K562 (cell line): ENCODE measurements around the gene ARMC6. TPM values are rescaled to one million over a fixed set of nuclear protein-coding genes. Genes with fewer than 3 reads are reported as not detected.
A peak's percentile ranks its signal among the peaks of the same experiment; 100 is the strongest.

Experiments
- CBX5 ChIP-seq: IDR thresholded peaks from 2 replicates; pipeline ENCODE4 v1.6.1; 2014; ENCODE audit warnings: low read depth, borderline replicate concordance
- FOXO4 ChIP-seq: fragments of 450-650 bp; formaldehyde crosslinking; IDR thresholded peaks from 2 replicates; pipeline ENCODE4 v1.4.0; 2020; ENCODE audit warnings: mild to moderate bottlenecking, moderate library complexity
- HMG20A ChIP-seq: fragments of 450-650 bp; formaldehyde crosslinking; conservative IDR thresholded peaks from 2 replicates; pipeline ENCODE4 v1.4.0; 2020; ENCODE audit warnings: mild to moderate bottlenecking, mixed read lengths
- MAFG ChIP-seq: fragments of 450-650 bp; conservative IDR thresholded peaks from 2 replicates; pipeline ENCODE4 v1.6.1; 2016; ENCODE audit warnings: missing genetic modification characterization, missing compliant biosample characterization
- MAZ ChIP-seq, 2 experiments: fragments of 450-650 bp in 1 of 2; sonication (generic) in 1 of 2; formaldehyde crosslinking; IDR thresholded peaks in 1 of 2; conservative IDR thresholded peaks in 1 of 2; 2 replicates each; pipeline versions ENCODE4 v1.4.0 to v1.5.0; 2020; ENCODE audit warnings: mild to moderate bottlenecking in 1 of 2, missing genetic modification reagents in 1 of 2
- NFRKB ChIP-seq: fragments of 450-650 bp; IDR thresholded peaks from 2 replicates; pipeline ENCODE4 v1.6.1; 2016; ENCODE audit warnings: low read depth
- NFYB ChIP-seq: IDR thresholded peaks from 2 replicates; pipeline ENCODE4 v1.6.1; 2011; ENCODE audit warnings: mild to moderate bottlenecking, moderate library complexity; ENCODE audit not compliant: insufficient read length; ENCODE audit errors: extremely low read depth
- NKRF ChIP-seq: fragments of 450-650 bp; IDR thresholded peaks from 2 replicates; pipeline ENCODE4 v1.6.1; 2016; ENCODE audit warnings: borderline replicate concordance
- RREB1 ChIP-seq: fragments of 250-450 bp; sonication (Bioruptor Pico); IDR thresholded peaks from 2 replicates; pipeline ENCODE4 v1.4.0; 2020
- ZBTB43 ChIP-seq: sonication (generic); formaldehyde crosslinking; IDR thresholded peaks from 2 replicates; pipeline ENCODE4 v1.8.0; 2023; ENCODE audit warnings: mild to moderate bottlenecking, missing genetic modification reagents
- ZBTB8A ChIP-seq: fragments of 450-650 bp; IDR thresholded peaks from 2 replicates; pipeline ENCODE4 v1.6.1; 2018; ENCODE audit warnings: mild to moderate bottlenecking, moderate library complexity; ENCODE audit not compliant: partially characterized antibody
- ZHX1 ChIP-seq: fragments of 150-350 bp; conservative IDR thresholded peaks from 2 replicates; pipeline ENCODE4 v1.6.1; 2014; ENCODE audit warnings: low read length
- ZKSCAN3 ChIP-seq: fragments of 250-450 bp; sonication (Bioruptor Pico); IDR thresholded peaks from 2 replicates; pipeline ENCODE4 v1.4.0; 2020
- ZNF583 ChIP-seq: fragments of 250-450 bp; sonication (Bioruptor Pico); IDR thresholded peaks from 2 replicates; pipeline ENCODE4 v1.4.0; 2020
- polyA plus RNA-seq, 8 experiments: library from polyadenylated mRNA; depleted of rRNA in 4 of 8; stranded (reverse) in 5 of 8; unstranded in 3 of 8; fragments of >200 nt; fragmentation: Nextera tagmentation in 2 of 8; fragmentation: Illumina TruSeq in 1 of 8; extraction: Ambion mirVana in 2 of 8; extraction: Trizol in 1 of 8; gene quantifications; 2 replicates each; pipeline versions ENCODE4 v1.2.1 to v1.2.3, GENCODE V29; 2011 to 2014; ENCODE audit warnings: inconsistent platforms in 1 of 8, missing spikeins in 1 of 8
- total RNA-seq, 7 experiments: library from RNA; depleted of rRNA in 6 of 7; stranded (reverse); fragments of >200 nt in 6 of 7; fragmentation: Illumina TruSeq in 2 of 7; extraction: Trizol in 2 of 7; gene quantifications; 2 replicates each; pipeline versions ENCODE4 v1.2.1 to v1.2.3, GENCODE V29; 2011 to 2021; ENCODE audit warnings: low replicate concordance in 1 of 7

The ARMC6 gene
- total and polyA plus RNA-seq, 9 of the 15 experiments (the other 6 are each of a cell fraction or from before 2014, with no cell fraction given), result 2.1 to 93.4 (median 63.6) TPM

GRCh38 chr19:19032420-19033175 is 805 bp upstream of the ARMC6 start (continued):
- TF ChIP-seq RREB1 (no peak), NFRKB (no peak), NFYB (peak; percentile 66), MAZ (CRISPR knock-in tag; conservative IDR thresholded peaks at IDR 0.05 in 1 of 2, IDR thresholded peaks at IDR 0.05 in 1 of 2) (no peak), MAFG (tag) (no peak), ZKSCAN3 (CRISPR knock-in tag) (no peak), CBX5 (no peak), HMG20A (CRISPR knock-in tag) (no peak), ZBTB8A (no peak), ZHX1 (no peak), NKRF (peak; percentile 75), ZNF583 (CRISPR knock-in tag) (no peak), FOXO4 (CRISPR knock-in tag) (no peak), ZBTB43 (CRISPR knock-in tag) (no peak)
